GM19035 (cell line): ENCODE results near the gene BAZ1B.
"Not testable (repeated sequence)": the region's sequence is repeated elsewhere in the genome, so short reads cannot be mapped to it uniquely, and the experiment has no call there.

Experiments used
- ATAC-seq: cut with Tn5 transposase; IDR thresholded peaks from one replicate; pipeline ENCODE4 v1.9.1; 2021; ENCODE audit not compliant: unreplicated experiment

The BAZ1B gene

GRCh38 chr7:73429622-73430505 lies 92.2 kb downstream of the BAZ1B start:
- ATAC-seq: no peak

GRCh38 chr7:73429215-73429614 lies 92.9 kb downstream of the BAZ1B start:
- ATAC-seq: no peak

GRCh38 chr7:73427902-73428787 lies 93.9 kb downstream of the BAZ1B start:
- no peak for ATAC-seq

GRCh38 chr7:73426016-73426415 lies 96.1 kb downstream of the BAZ1B start:
- ATAC-seq: no peak

GRCh38 chr7:73425356-73425983 lies 96.6 kb downstream of the BAZ1B start:
- no peak for ATAC-seq

GRCh38 chr7:73424489-73424885 lies 97.6 kb downstream of the BAZ1B start:
- no peak for ATAC-seq

- ATAC-seq: peak; percentile 64
These were observed 98.3 kb downstream of the BAZ1B start for GRCh38 chr7:73423519-73424488.

- ATAC-seq: not testable (repeated sequence)
These were observed 101.5 kb downstream of the BAZ1B start for GRCh38 chr7:73420610-73421009.

GRCh38 chr7:73420016-73420415 lies 102.1 kb downstream of the BAZ1B start:
- ATAC-seq: not testable (repeated sequence)

GRCh38 chr7:73418113-73418703 lies 103.9 kb downstream of the BAZ1B start:
- ATAC-seq: no peak

GRCh38 chr7:73410541-73411131 lies 111.5 kb downstream of the BAZ1B start:
- ATAC-seq: not testable (repeated sequence)

GRCh38 chr7:73404860-73405259 lies 117.2 kb downstream of the BAZ1B start:
- not testable (repeated sequence) for ATAC-seq

GRCh38 chr7:73399185-73400050 lies 122.7 kb downstream of the BAZ1B start:
- ATAC-seq: peak; percentile 58

- no peak for ATAC-seq
These were observed 124.4 kb downstream of the BAZ1B start for GRCh38 chr7:73397521-73398281.

GRCh38 chr7:73395538-73396503 lies 126.3 kb downstream of the BAZ1B start:
- no peak for ATAC-seq

GRCh38 chr7:73394422-73394821 lies 127.7 kb downstream of the BAZ1B start:
- ATAC-seq: no peak

GRCh38 chr7:73391396-73391795 lies 130.7 kb downstream of the BAZ1B start:
- no peak for ATAC-seq
